ENCODE data around the gene TANC1.

GRCh38 chr2:159086826-159087225 lies 118.4 kb downstream of the TANC1 start:
- TF ChIP-seq POLR2A (IDR thresholded peaks at IDR 0.05; ENCODE audit: low read depth, low read length) (no peak), POLR2AphosphoS5 (IDR thresholded peaks at IDR 0.05; ENCODE audit: low read depth, low read length) (no peak)

All from GM12892 (cell line).